Measurements from ENCODE around the gene STK32C. TPM values are rescaled to one million over a fixed set of nuclear protein-coding genes. Genes with fewer than 3 reads are reported as not detected.

Gene STK32C
- polyA plus RNA-seq, 1 donor from 2014 or later, result 23.2 TPM

- Histone ChIP-seq H3K27ac (ENCODE audit: low read length) (no peak overlapping the region), H3K4me2 (ENCODE audit: low read length) (no peak overlapping the region), H3K79me2 (replicated peaks; ENCODE audit: insufficient read depth, low read length) (no peaks in the 10 kb centered on the region), H4K20me1 (ENCODE audit: insufficient read depth) (no peaks in the 10 kb centered on the region), H3F3A (ENCODE audit: insufficient read depth, low read length, poor library complexity, severe bottlenecking) (no peaks in the 10 kb centered on the region), H2AFZ (ENCODE audit: low read depth, low read length) (no peak overlapping the region), H3K9me2 (ENCODE audit: insufficient read depth, low read length) (no peaks in the 10 kb centered on the region), H3K27me3 (ENCODE audit: insufficient read depth, low read depth, low read length) (no peaks in the 10 kb centered on the region), H3K36me3 (ENCODE audit: insufficient read depth, low read length) (no peaks in the 10 kb centered on the region), H3K9me3 (ENCODE audit: low read length) (no peaks in the 10 kb centered on the region), H3K9ac (ENCODE audit: low read length) (no peak overlapping the region), H3K4me3 (ENCODE audit: low read length) (no peak overlapping the region)
- no peak for TF ChIP-seq EZH2 (IDR thresholded peaks at IDR 0.05; ENCODE audit: borderline replicate concordance, insufficient read depth, low read length, poor library complexity, severe bottlenecking)
- TF ChIP-seq MXI1 (conservative IDR thresholded peaks at IDR 0.05; ENCODE audit: poor library complexity, severe bottlenecking), result no peak
- no peak for TF ChIP-seq EP300 (conservative IDR thresholded peaks at IDR 0.05; ENCODE audit: poor library complexity, severe bottlenecking)
- TF ChIP-seq REST (IDR thresholded peaks at IDR 0.05; ENCODE audit: borderline replicate concordance), result no peak
- TF ChIP-seq POLR2AphosphoS5 (IDR thresholded peaks at IDR 0.05), result no peak
- no peak for TF ChIP-seq TAF1 (IDR thresholded peaks at IDR 0.05; ENCODE audit: low read depth)
Observed at GRCh38 chr10:132199268-132199853, 108.4 kb downstream of the STK32C start.

- Histone ChIP-seq H3K27me3 (ENCODE audit: insufficient read depth, low read depth, low read length) (no peaks in the 10 kb centered on the region), H2AFZ (ENCODE audit: low read depth, low read length) (no peak overlapping the region), H3F3A (ENCODE audit: insufficient read depth, low read length, poor library complexity, severe bottlenecking) (no peaks in the 10 kb centered on the region), H3K36me3 (ENCODE audit: insufficient read depth, low read length) (no peaks in the 10 kb centered on the region), H3K4me3 (ENCODE audit: low read length) (no peak overlapping the region), H3K79me2 (replicated peaks; ENCODE audit: insufficient read depth, low read length) (no peaks in the 10 kb centered on the region), H3K9me3 (ENCODE audit: low read length) (no peaks in the 10 kb centered on the region), H3K9ac (ENCODE audit: low read length) (no peak overlapping the region), H3K27ac (ENCODE audit: low read length) (no peak overlapping the region), H3K4me2 (ENCODE audit: low read length) (no peak overlapping the region), H3K9me2 (ENCODE audit: insufficient read depth, low read length) (no peaks in the 10 kb centered on the region), H4K20me1 (ENCODE audit: insufficient read depth) (no peaks in the 10 kb centered on the region)
- TF ChIP-seq CTCF (IDR thresholded peaks at IDR 0.05; ENCODE audit: poor library complexity, severe bottlenecking) (no peak), SMC3 (conservative IDR thresholded peaks at IDR 0.05; ENCODE audit: poor library complexity) (no peak), EP300 (conservative IDR thresholded peaks at IDR 0.05; ENCODE audit: poor library complexity, severe bottlenecking) (no peak), RAD21 (conservative IDR thresholded peaks at IDR 0.05) (no peak), MXI1 (conservative IDR thresholded peaks at IDR 0.05; ENCODE audit: poor library complexity, severe bottlenecking) (no peak), TAF1 (IDR thresholded peaks at IDR 0.05; ENCODE audit: low read depth) (no peak), POLR2AphosphoS5 (IDR thresholded peaks at IDR 0.05) (no peak), EZH2 (IDR thresholded peaks at IDR 0.05; ENCODE audit: borderline replicate concordance, insufficient read depth, low read length, poor library complexity, severe bottlenecking) (no peak), REST (IDR thresholded peaks at IDR 0.05; ENCODE audit: borderline replicate concordance) (no peak)
Observed at GRCh38 chr10:132198381-132199181, 109.2 kb downstream of the STK32C start.

Measured in neural cell (in vitro differentiated cells).